ENCODE measurements around the gene NTM.

The NTM gene

GRCh38 chr11:131560287-131560686 is 189.9 kb downstream of the NTM start:
- Histone ChIP-seq H3K27ac (ENCODE audit: insufficient read depth, low read length, poor library complexity, severe bottlenecking) (no peak overlapping the region), H3K4me1 (ENCODE audit: control insufficient read depth, insufficient read depth, low read length, poor library complexity, severe bottlenecking) (no peaks in the 10 kb centered on the region), H3K27me3 (replicated peaks; ENCODE audit: control insufficient read depth, insufficient read depth, low read length, poor library complexity, severe bottlenecking) (no peaks in the 10 kb centered on the region), H3K4me3 (ENCODE audit: insufficient read depth, low read depth, low read length, poor library complexity, severe bottlenecking) (no peak overlapping the region), H3K36me3 (ENCODE audit: control insufficient read depth, insufficient read depth, low read length) (no peaks in the 10 kb centered on the region), H3K9me3 (ENCODE audit: control insufficient read depth, low read length) (no peaks in the 10 kb centered on the region)
- DNase-seq, result no peak

DNA sequence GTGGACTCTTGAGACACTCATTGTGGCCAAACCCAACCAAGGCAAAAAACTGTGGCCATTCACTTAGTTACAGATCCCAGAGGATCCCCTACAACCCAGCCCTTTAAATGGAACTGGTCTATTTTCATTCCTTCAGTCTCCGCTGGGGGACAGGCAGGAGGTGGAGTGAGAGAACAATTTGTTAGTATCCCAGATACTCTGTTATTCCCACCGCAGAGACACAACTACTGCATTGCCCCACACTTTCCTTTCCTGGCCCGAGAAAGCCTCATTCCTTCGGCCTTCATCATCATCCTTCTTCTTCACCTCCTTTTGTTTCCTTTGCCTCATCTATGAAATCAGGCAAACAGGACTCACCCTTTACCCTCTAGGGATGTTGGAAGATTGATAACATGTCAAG is 191.1 kb downstream of the NTM start:
- Histone ChIP-seq H3K4me1 (ENCODE audit: control insufficient read depth, insufficient read depth, low read length, poor library complexity, severe bottlenecking) (no peaks in the 10 kb centered on the region), H3K36me3 (ENCODE audit: control insufficient read depth, insufficient read depth, low read length) (no peaks in the 10 kb centered on the region), H3K4me3 (ENCODE audit: insufficient read depth, low read depth, low read length, poor library complexity, severe bottlenecking) (no peak overlapping the region), H3K9me3 (ENCODE audit: control insufficient read depth, low read length) (no peaks in the 10 kb centered on the region), H3K27me3 (replicated peaks; ENCODE audit: control insufficient read depth, insufficient read depth, low read length, poor library complexity, severe bottlenecking) (no peaks in the 10 kb centered on the region), H3K27ac (ENCODE audit: insufficient read depth, low read length, poor library complexity, severe bottlenecking) (no peak overlapping the region)
- DNase-seq, result no peak

- no peaks in the 10 kb centered on the region for H3K4me1 ChIP-seq (ENCODE audit: control insufficient read depth, insufficient read depth, low read length, poor library complexity, severe bottlenecking)
- no peak for DNase-seq
- no peaks in the 10 kb centered on the region for H3K27me3 ChIP-seq (replicated peaks; ENCODE audit: control insufficient read depth, insufficient read depth, low read length, poor library complexity, severe bottlenecking)
- H3K36me3 ChIP-seq (ENCODE audit: control insufficient read depth, insufficient read depth, low read length), result no peaks in the 10 kb centered on the region
- no peak overlapping the region for H3K4me3 ChIP-seq (ENCODE audit: insufficient read depth, low read depth, low read length, poor library complexity, severe bottlenecking)
- H3K9me3 ChIP-seq (ENCODE audit: control insufficient read depth, low read length), result no peaks in the 10 kb centered on the region
- no peak overlapping the region for H3K27ac ChIP-seq (ENCODE audit: insufficient read depth, low read length, poor library complexity, severe bottlenecking)
Observed at GRCh38 chr11:131561972-131562371, 191.6 kb downstream of the NTM start.

- no peaks in the 10 kb centered on the region for H3K9me3 ChIP-seq (ENCODE audit: control insufficient read depth, low read length)
- H3K36me3 ChIP-seq (ENCODE audit: control insufficient read depth, insufficient read depth, low read length), result no peaks in the 10 kb centered on the region
- DNase-seq, result no peak
- H3K4me3 ChIP-seq (ENCODE audit: insufficient read depth, low read depth, low read length, poor library complexity, severe bottlenecking), result no peak overlapping the region
- no peaks in the 10 kb centered on the region for H3K4me1 ChIP-seq (ENCODE audit: control insufficient read depth, insufficient read depth, low read length, poor library complexity, severe bottlenecking)
- H3K27me3 ChIP-seq (replicated peaks; ENCODE audit: control insufficient read depth, insufficient read depth, low read length, poor library complexity, severe bottlenecking), result no peaks in the 10 kb centered on the region
- no peak overlapping the region for H3K27ac ChIP-seq (ENCODE audit: insufficient read depth, low read length, poor library complexity, severe bottlenecking)
Observed at GRCh38 chr11:131568318-131568717, 197.9 kb downstream of the NTM start.

DNA sequence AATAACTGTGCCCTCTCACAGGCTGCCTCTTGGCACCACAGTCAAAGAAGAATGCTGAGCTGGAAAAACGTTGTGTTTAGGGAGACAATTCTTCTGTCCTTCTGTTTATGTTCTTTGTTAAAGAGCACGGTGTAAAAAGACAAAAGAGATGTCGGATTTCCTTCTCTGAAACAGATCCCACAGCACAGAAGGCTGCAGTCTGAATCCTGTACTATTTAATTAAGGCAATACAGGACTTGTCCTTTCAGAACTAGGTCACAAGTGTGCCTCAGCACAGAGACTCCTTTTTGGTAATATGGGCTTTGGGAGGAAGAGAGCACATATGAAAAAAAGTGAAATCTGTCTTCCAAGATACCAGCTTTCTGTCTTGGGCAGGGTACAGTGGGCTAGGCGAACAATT is 201.2 kb downstream of the NTM start:
- DNase-seq, result no peak
- Histone ChIP-seq H3K27ac (ENCODE audit: insufficient read depth, low read length, poor library complexity, severe bottlenecking) (no peak overlapping the region), H3K4me1 (ENCODE audit: control insufficient read depth, insufficient read depth, low read length, poor library complexity, severe bottlenecking) (no peaks in the 10 kb centered on the region), H3K27me3 (replicated peaks; ENCODE audit: control insufficient read depth, insufficient read depth, low read length, poor library complexity, severe bottlenecking) (no peaks in the 10 kb centered on the region), H3K9me3 (ENCODE audit: control insufficient read depth, low read length) (no peaks in the 10 kb centered on the region), H3K4me3 (ENCODE audit: insufficient read depth, low read depth, low read length, poor library complexity, severe bottlenecking) (no peak overlapping the region), H3K36me3 (ENCODE audit: control insufficient read depth, insufficient read depth, low read length) (no peaks in the 10 kb centered on the region)

DNA sequence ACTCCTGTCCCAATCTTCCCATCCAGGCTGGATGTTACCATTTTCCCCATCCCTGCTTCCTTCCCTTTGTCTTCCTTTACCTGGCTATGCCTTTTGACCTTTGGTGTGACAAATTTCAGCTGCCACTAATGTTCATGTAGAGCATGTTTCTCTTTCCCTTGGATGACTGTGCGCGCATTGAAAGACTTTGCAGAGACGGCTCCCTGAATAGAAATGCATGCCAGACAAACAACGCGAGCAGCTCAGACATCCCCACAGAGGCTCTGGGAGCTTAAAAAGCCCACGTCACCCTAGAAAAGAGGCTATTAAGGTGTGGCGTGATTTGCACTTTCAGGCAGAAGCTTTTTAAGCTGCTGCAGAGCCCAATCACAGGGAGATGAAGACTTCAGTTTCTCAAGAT is 202.0 kb downstream of the NTM start:
- Histone ChIP-seq H3K27me3 (replicated peaks; ENCODE audit: control insufficient read depth, insufficient read depth, low read length, poor library complexity, severe bottlenecking) (no peaks in the 10 kb centered on the region), H3K9me3 (ENCODE audit: control insufficient read depth, low read length) (no peaks in the 10 kb centered on the region), H3K27ac (ENCODE audit: insufficient read depth, low read length, poor library complexity, severe bottlenecking) (no peak overlapping the region)

DNA sequence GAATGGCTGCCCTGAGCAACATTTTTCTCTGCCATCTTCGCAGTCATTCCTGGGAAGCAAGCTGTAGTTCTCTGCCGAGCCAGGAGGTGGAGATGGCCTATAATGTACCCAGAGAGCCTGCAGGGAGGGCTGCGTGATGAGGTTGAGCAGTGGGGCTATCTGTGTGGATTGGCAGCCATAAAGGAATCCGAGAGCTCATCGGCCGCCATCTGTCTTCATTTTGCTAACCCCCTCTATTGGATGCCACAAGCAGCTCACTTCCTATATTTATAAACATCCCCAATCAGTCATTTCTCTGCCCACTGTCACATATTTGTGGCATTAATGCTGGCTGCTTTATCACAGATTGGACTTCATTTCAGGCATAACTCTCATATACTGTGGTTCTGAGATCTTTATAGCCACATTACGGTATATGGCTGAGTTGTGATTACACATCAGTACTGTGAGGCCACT is 209.5 kb downstream of the NTM start:
- no peak for DNase-seq
- H3K27me3 ChIP-seq (replicated peaks; ENCODE audit: control insufficient read depth, insufficient read depth, low read length, poor library complexity, severe bottlenecking), result no peaks in the 10 kb centered on the region
- H3K4me1 ChIP-seq (ENCODE audit: control insufficient read depth, insufficient read depth, low read length, poor library complexity, severe bottlenecking), result no peaks in the 10 kb centered on the region

More for the DNA sequence above, 202.0 kb downstream of the NTM start:
- DNase-seq, result no peak
- no peak overlapping the region for H3K4me3 ChIP-seq (ENCODE audit: insufficient read depth, low read depth, low read length, poor library complexity, severe bottlenecking)
- no peaks in the 10 kb centered on the region for H3K36me3 ChIP-seq (ENCODE audit: control insufficient read depth, insufficient read depth, low read length)
- no peaks in the 10 kb centered on the region for H3K4me1 ChIP-seq (ENCODE audit: control insufficient read depth, insufficient read depth, low read length, poor library complexity, severe bottlenecking)

GRCh38 chr11:131580476-131580875 is 210.1 kb downstream of the NTM start:
- Histone ChIP-seq H3K27me3 (replicated peaks; ENCODE audit: control insufficient read depth, insufficient read depth, low read length, poor library complexity, severe bottlenecking) (no peaks in the 10 kb centered on the region), H3K9me3 (ENCODE audit: control insufficient read depth, low read length) (no peaks in the 10 kb centered on the region), H3K4me3 (ENCODE audit: insufficient read depth, low read depth, low read length, poor library complexity, severe bottlenecking) (no peak overlapping the region), H3K36me3 (ENCODE audit: control insufficient read depth, insufficient read depth, low read length) (no peaks in the 10 kb centered on the region), H3K27ac (ENCODE audit: insufficient read depth, low read length, poor library complexity, severe bottlenecking) (no peak overlapping the region), H3K4me1 (ENCODE audit: control insufficient read depth, insufficient read depth, low read length, poor library complexity, severe bottlenecking) (no peaks in the 10 kb centered on the region)
- DNase-seq, result no peak

More for the DNA sequence above, 209.5 kb downstream of the NTM start:
- H3K4me3 ChIP-seq (ENCODE audit: insufficient read depth, low read depth, low read length, poor library complexity, severe bottlenecking), result no peak overlapping the region
- H3K36me3 ChIP-seq (ENCODE audit: control insufficient read depth, insufficient read depth, low read length), result no peaks in the 10 kb centered on the region
- H3K9me3 ChIP-seq (ENCODE audit: control insufficient read depth, low read length), result no peaks in the 10 kb centered on the region
- no peak overlapping the region for H3K27ac ChIP-seq (ENCODE audit: insufficient read depth, low read length, poor library complexity, severe bottlenecking)

- Histone ChIP-seq H3K27me3 (replicated peaks; ENCODE audit: control insufficient read depth, insufficient read depth, low read length, poor library complexity, severe bottlenecking) (no peaks in the 10 kb centered on the region), H3K4me3 (ENCODE audit: insufficient read depth, low read depth, low read length, poor library complexity, severe bottlenecking) (no peak overlapping the region), H3K9me3 (ENCODE audit: control insufficient read depth, low read length) (no peaks in the 10 kb centered on the region), H3K4me1 (ENCODE audit: control insufficient read depth, insufficient read depth, low read length, poor library complexity, severe bottlenecking) (no peaks in the 10 kb centered on the region), H3K36me3 (ENCODE audit: control insufficient read depth, insufficient read depth, low read length) (no peaks in the 10 kb centered on the region), H3K27ac (ENCODE audit: insufficient read depth, low read length, poor library complexity, severe bottlenecking) (no peak overlapping the region)
- no peak for DNase-seq
Observed at GRCh38 chr11:131581046-131581445, 210.6 kb downstream of the NTM start.

GRCh38 chr11:131582021-131582525 is 211.7 kb downstream of the NTM start:
- Histone ChIP-seq H3K4me1 (ENCODE audit: control insufficient read depth, insufficient read depth, low read length, poor library complexity, severe bottlenecking) (no peaks in the 10 kb centered on the region), H3K36me3 (ENCODE audit: control insufficient read depth, insufficient read depth, low read length) (no peaks in the 10 kb centered on the region), H3K9me3 (ENCODE audit: control insufficient read depth, low read length) (no peaks in the 10 kb centered on the region), H3K27ac (ENCODE audit: insufficient read depth, low read length, poor library complexity, severe bottlenecking) (no peak overlapping the region), H3K4me3 (ENCODE audit: insufficient read depth, low read depth, low read length, poor library complexity, severe bottlenecking) (no peak overlapping the region), H3K27me3 (replicated peaks; ENCODE audit: control insufficient read depth, insufficient read depth, low read length, poor library complexity, severe bottlenecking) (no peaks in the 10 kb centered on the region)
- no peak for DNase-seq

All from effector memory CD4-positive, alpha-beta T cell (primary cell).